HG03439 (cell line): Measurements from ENCODE around the gene CHPF.
A peak's percentile ranks its signal among the peaks of the same experiment; 100 is the strongest.

Source experiments
- ATAC-seq: cut with Tn5 transposase; IDR thresholded peaks from one replicate; pipeline ENCODE4 v1.9.1; 2021; ENCODE audit warnings: mild to moderate bottlenecking, moderate library complexity; ENCODE audit not compliant: unreplicated experiment

CHPF gene

GRCh38 chr2:219533930-219534661 is 9.5 kb downstream of the CHPF start:
- ATAC-seq, result no peak

GRCh38 chr2:219532378-219532649 is 11.3 kb downstream of the CHPF start:
- no peak for ATAC-seq

DNA sequence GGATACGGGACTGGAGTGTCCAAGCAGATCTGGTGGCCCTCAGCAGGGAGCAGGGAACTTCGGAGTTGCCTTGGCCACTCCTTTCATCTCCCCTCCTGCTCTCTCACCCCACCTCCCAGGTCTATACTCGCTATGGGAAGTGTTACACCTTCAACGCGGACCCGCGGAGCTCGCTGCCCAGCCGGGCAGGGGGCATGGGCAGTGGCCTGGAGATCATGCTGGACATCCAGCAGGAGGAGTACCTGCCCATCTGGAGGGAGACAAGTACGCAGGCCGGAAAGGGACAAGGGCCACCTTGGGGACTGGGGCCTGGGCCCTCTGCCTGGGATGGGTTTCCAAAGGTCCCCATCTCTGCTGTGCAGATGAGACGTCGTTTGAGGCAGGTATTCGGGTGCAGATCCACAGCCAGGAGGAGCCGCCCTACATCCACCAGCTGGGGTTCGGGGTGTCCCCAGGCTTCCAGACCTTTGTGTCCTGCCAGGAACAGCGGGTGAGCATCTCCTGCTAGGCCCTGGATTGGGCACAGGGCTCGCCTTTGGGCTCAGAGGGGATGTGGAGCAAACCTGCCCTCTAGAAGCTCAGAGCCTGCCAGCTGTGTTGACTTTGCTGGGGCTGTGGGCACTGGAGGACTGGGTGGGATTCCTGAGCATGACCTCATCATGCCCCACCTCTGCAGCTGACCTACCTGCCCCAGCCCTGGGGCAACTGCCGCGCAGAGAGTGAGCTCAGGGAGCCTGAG is 11.8 kb downstream of the CHPF start:
- no peak for ATAC-seq

DNA sequence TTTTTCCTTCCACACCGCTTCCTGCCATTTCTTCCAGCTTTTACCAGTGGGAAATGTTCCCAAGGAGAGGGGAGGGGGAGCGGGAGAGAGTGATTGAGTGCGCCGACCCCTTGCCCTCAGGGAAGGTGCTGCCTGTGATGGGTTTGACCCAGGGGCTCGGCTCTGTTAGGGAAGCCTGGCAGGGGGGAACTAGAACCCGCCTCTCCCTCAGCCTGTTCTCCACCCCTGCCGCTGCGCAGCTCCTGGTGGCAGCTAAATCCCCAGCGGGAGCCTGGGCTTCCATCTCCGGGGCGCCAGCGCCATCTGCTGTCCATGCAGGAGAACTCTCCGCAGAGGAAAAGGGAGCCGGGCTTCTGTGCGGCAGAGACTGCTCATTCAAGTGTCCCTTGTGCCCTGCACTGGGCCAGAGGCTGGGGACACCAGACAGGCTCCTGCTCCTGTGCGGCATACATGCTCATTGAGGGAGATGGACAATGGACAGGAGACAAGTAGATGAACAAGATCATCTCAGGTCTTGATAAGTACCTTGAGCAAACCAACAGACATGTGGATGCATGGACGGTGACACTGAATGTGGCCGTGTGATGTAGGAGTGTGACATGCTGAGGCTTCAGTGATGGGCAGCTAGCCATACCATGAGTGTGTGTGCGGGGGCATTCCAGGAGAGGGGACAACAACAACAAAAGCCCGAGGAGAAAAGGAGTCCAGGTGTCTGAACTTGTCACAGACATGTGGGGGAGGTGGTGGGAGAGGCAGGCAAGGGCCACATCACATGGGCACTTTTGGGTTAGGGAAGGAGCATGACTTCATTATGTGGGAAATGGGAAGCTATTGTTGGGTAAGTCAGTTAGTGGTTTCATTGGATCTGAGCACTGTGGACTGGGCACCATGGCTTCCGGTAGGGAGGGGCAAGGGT is 13.3 kb downstream of the CHPF start:
- peak; percentile 81 for ATAC-seq

DNA sequence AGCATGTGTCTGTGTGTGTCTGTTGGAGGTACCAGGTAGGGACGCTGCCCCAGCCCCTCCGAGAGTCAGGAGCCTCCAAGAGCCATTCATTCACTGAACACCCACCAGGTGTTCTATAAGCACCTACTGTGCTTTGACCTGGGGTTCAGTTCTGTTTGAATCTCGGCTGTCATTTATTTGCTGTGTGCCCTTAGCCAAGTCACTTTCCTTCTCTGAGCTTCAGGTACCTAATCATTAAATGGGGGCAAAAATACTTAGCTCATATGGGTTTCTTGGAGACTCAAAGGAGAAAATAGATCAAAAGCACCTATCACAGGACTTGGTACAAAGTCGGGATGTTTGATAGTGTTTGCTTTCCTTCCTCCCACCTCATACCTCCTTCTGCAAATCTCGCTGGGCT is 16.1 kb downstream of the CHPF start:
- ATAC-seq, result no peak

- ATAC-seq, result no peak
Measured at GRCh38 chr2:219527076-219527394, 16.6 kb downstream of the CHPF start.

DNA sequence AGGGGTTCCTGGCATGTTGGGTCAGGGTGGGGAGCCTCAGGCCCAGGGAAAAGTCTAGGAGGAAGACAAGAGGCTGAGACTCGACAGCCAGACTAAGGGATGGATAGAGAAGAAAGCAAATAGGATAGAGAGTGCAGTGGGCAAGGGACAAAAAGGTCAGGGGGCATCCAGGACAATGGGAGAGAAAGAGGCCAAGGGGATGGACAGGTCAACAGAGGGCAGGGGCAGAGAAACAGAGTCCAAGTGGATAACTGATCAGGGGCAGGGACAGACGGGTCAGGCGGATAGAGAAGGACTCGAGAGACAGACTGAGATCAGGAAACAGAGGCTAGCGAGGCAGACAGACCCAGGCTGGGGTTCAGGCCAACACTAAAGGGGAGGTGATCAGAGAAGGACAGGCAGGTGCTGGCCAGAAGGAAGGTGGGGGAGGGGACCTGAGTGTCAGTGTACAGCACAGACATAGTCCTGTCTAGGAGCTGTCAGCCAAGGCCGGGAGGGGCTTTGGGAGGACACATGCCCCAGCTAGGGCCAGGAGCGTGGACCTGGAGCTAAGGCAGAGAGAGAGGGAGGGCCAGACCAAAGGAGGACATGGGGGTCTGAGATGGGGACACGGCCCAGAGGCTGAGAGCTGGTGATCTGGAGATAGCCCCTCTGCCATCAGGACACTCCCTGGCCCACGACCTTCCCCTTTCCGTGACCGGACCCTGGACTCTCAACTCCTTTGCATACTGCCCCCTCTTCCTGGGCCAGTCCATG is 17.1 kb downstream of the CHPF start:
- no peak for ATAC-seq

- no peak for ATAC-seq
Measured at GRCh38 chr2:219525533-219526232, 17.9 kb downstream of the CHPF start.

DNA sequence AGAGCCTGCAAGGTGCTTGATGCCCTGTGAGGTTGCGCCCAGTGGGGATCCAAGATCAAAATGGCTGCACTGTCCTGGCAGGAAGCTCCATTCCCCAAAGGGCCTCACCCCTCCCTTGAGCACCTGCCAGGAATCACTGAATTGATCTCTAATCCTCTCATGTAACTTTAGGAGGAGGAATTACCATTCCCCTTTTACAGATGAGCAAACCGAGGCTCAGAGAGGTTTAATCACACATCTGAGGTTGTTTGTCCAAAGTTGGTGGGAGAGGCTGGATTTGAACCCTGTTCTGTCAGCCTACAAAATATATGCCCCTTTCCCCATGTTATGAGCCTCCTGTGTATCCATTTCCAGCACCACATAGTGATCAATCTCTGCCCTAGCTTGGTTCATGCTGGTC is 18.8 kb downstream of the CHPF start:
- ATAC-seq, result no peak

DNA sequence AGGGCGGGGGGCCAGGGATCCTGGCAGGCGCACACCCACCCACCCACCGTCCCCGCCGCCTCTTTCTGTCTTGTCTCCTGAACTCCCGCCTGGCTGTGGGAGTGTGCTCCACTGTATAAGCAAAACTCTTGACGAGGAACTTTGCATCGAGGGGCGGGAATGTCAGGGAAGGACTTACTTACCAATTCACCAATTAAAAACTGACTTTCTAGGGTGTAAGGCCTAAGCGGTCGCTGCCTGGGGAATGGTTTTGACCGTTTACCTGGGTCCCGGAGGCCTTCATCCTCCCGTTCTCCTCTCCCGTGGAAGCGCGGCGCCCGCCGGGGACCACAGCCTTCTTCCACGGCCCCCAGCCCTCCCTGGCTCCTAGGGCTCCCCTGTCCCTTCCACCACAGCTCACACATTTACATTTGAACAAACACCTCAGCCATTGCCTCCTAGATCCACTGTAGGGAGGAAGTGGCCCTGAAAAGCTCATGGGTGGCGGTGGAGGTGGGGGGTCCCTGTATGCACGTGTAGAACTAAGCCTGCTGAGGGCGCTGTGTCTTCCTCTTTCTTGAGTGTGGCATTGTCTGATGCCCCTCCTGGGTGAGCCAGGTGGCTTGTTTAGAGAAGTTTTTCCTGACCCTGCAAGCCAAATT is 20.5 kb downstream of the CHPF start:
- ATAC-seq, result no peak

DNA sequence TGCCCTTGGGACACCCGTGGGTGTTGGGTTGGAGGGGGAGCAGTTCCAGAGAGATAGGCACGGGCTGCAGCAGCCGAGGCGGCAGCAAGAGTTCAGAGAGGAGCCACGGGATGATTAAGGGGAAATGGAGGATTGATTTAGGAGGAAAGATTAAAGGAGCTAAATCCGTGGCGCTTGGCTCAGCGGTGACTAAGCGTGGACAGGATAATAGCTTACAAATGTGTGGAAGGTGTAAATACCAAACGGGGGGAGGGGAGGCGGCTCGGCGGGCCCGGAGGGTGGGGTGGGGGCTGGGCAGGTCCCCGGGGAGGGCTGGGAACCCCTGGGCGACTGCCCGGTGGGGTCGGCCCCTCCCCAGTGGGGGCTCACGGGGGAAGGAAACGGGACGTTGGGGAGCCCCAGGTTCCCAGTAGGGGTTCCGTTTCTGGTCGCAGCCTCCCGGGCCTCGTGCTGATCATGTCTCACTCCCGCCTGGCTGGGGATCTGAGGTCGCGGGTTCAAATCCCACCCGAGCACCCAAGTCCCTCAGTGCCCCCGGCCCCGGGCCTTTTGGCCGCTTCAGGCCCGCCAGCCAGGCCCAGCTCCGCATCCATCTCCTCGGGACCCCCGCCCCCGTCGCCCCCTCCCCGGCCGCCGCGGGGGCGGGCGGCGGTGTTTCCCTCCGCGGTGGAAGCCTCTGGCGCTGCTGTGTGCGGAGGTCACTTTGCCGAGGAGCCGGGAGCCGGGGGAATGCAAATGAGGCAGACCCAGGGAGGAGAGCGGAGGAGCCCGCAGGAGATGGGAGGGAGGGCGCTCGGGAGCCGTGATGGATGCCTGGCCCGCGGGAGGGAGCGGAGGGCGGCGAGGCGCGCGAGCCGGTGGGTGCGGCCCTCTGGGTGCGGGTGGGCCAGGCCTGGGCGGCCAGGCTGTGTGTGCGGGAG is 21.2 kb downstream of the CHPF start:
- ATAC-seq, result no peak

- no peak for ATAC-seq
Measured at GRCh38 chr2:219521066-219521880, 22.3 kb downstream of the CHPF start.

DNA sequence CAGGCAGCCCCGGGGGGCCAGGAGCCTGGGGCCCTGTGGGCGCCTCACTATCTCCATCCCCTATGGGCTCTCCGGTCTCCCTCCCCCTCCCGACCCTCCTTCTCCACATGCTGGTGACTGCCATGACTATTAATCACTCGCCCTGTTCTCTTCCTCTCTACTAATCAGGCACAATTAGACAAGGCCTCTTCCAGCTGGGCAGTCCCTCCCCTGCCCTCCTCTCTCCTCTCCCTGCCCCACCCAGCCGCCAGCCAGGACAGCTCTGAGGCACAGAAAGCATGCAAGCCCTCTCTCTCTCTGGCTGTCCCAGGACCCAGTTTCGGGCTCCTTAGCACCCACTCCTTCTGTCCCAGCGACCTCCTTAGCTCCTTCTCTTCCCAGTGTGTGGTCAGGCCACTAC is 23.5 kb downstream of the CHPF start:
- ATAC-seq, result no peak

GRCh38 chr2:219519526-219519916 is 24.1 kb downstream of the CHPF start:
- no peak for ATAC-seq

DNA sequence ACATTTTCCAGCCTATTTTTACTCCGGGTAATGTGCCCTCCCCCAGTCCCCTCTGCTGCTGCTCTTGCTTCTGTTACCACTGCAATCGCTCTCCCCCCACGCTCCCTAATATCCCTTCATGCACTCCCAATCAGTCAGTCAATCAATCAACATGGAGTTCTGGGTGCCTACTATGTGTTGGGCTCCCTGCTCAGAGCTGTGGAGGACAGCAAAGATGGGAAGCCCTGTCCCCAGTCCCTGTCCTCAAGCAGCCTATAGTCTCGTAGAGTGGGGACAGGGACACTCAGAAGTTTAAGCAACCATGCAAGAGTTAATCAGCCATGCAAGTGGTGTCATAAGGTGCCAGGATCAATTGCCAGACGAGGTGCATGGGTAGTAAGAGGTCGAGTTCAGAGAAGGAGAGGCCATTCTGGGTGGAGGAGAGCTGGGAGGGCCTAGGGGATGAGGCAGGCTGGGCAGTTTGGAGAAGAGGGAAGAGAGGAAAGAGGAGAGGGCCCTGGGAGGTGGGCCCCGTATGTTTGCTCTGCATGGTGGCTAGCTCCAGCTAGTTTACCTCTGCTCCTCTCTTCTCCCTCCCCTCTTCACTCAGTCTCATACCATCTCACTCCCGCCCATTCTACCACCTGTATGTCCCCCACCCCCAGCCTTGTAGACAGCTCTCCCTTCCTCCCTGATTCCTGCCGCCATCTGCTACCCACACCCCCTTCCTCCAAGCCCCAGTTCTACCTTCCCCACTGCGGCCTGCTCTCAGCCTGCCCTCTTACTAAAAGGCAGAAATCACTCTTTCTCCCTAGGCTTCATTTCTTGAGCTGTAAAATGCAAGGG is 25.4 kb downstream of the CHPF start:
- no peak for ATAC-seq

GRCh38 chr2:219516888-219517287 is 26.7 kb downstream of the CHPF start:
- ATAC-seq, result no peak

DNA sequence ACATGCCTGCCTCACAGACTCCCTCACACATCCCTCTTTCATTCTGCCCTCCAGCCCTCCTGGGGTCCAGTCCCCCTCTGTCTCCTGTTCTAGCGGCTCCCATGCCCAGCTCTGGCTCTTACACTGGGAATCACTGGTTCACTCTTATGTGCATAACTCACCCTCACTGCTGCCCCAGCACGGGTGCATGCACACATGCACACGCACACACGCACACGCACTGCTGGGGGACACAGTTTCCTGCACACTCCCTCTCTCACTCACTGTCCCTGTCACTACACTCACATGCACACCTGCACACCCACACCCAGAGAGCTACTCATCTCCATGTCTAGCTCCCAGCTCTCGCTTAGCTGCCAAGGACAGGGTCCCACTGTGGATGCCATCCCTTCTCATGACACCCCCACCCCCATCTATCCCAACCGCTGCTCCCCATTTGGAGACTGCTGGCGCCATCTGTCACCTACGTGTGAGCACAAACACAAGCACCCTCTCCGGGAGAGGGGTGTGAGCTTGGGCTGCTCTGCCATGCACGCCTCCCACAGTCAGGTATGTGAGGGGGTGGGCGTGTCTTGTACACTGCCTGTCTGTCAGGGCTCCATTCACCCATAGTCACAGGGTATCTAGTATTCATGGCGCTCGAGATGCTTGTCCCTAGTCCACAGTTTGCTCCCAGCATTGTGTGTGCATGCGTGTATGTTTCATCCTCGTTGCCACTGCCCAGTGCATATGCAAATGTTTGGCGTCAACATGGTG is 27.6 kb downstream of the CHPF start:
- no peak for ATAC-seq
